ENCODE data around the gene CD164.
A peak's percentile ranks its signal among the peaks of the same experiment; 100 is the strongest.
"Not testable (repeated sequence)": the region's sequence is repeated elsewhere in the genome, so short reads cannot be mapped to it uniquely, and the experiment has no call there.

Gene CD164

GRCh38 chr6:109373762-109374161, 8.5 kb downstream of the CD164 start:
- no peak for DNase-seq

GRCh38 chr6:109373331-109373730, 8.9 kb downstream of the CD164 start:
- no peak for DNase-seq

GRCh38 chr6:109372130-109372529, 10.1 kb downstream of the CD164 start:
- DNase-seq = no peak

GRCh38 chr6:109370792-109371191, 11.5 kb downstream of the CD164 start:
- DNase-seq = no peak

GRCh38 chr6:109370336-109370735, 11.9 kb downstream of the CD164 start:
- no peak for DNase-seq

DNA sequence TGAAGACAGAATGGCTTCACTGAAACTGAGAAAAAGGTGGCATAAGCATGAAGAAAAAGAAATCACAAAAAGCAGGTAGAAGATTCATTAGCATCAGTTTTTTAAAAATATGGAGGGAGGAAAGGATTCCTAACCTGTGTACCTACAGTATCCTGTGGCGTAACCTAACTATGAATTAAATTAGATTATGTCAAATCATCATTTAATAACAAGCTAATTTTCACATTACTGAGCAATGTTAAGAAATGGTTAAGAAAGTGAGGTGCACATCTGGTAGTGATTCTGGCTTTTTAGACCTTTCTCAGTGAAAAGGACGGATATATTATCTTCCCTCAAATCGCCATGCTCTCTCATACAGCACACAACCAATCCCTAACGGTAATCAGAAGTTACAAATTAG, 12.5 kb downstream of the CD164 start:
- no peak for DNase-seq

GRCh38 chr6:109364382-109365078, 17.7 kb downstream of the CD164 start:
- not testable (repeated sequence) for DNase-seq

GRCh38 chr6:109363753-109364152, 18.5 kb downstream of the CD164 start:
- DNase-seq = no peak

GRCh38 chr6:109362102-109362884, 20.0 kb downstream of the CD164 start:
- DNase-seq = no peak

- no peak for DNase-seq
Observed at GRCh38 chr6:109360791-109361190, 21.5 kb downstream of the CD164 start.

DNA sequence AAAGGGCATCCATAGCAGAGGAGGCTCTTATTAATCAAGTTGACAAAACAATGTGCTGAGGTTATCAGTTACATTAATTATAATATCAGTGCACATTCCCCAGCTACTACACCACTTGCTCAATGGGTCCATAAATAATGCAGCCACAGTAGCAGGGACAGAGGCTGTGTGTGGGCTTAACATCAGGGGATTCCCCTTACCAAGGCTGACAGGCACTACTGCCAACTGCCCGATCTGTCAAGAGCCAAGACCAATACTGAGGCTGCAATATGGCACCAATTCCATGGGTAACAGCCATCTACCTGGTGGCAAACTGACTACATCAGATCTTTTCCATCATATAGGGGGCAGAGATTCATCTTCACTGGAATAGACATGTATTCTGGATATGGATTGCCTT, 22.0 kb downstream of the CD164 start:
- no peak for DNase-seq

DNA sequence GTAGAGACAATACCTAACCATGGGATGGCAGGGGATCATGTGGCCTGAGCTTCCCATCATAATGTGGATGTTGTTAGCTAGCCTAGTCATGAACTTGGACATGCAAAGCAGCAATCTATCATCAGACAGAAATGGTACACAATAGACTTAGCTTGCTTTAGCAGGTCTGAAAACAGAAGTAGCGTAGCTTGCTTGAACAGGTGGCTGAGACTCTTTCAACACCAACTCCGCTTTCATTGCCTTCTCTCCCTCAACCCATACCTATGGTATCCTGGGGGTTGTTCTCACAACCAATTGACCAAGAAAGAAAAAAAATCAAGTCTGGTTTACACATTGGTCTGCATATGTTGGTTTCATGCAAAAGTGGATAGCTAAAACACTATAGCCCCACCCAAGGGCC, 23.0 kb downstream of the CD164 start:
- DNase-seq = no peak

- DNase-seq = no peak
Observed at GRCh38 chr6:109358204-109358603, 24.1 kb downstream of the CD164 start.

DNA sequence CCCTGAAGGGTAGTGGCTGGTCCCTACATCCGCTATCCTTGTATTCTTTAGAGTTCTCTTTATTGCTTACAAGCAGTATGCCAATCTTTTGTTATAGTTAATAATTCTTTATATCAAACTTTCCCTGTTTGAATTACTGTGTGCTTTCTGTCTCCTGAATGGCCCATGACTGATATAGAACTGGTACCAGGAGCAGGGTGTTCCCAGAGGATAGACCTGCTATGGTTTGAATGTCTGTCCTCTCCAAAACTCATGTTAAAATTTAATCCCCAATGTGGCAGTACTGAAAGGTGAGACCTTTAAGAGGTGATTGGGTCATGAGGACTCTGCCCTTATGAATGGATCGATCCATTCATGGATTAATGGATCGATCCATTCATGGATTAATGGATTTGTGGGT, 26.0 kb downstream of the CD164 start:
- DNase-seq = no peak

DNA sequence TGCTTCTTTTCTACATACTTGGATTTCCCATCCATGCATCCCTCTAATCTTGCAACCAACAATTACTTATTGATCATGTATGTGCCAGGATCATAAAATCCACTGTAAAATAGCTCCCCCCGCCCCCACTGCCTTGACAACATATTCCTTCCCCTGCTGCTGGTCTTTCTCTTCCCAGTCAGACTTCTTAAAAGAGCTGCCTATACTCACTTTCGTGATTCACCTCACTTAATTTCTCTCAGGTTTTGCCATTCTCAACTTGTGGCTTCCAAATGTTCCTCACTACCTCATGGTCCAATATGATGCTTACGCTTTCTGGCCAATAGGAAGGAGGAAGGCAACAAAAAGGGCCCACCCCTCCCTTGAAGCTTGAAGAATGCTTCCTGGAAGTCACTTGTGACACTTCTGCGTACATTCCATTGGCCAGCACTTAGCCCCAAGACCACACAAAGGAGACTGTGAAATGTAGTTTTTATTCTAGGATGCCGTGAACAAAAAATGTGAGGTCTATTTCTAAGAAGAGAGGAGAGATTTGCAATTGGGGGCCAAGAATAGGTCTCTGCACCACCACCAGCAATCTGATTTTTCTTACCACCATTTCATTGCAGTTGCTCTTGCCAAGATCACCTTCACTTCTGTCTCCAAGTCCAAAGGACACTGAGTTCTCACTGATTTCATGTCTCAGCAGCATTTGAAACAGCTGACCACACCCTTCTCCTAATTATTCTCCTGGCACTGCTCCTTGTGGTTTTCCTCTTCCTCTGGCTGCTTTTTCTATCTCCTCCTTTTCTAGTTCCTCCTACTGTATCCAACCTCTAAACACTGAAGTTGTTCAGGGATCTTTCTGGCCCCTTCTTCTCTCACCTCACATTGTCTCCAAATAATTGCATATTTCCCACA, 30.8 kb downstream of the CD164 start:
- DNase-seq = peak; percentile 8

DNA sequence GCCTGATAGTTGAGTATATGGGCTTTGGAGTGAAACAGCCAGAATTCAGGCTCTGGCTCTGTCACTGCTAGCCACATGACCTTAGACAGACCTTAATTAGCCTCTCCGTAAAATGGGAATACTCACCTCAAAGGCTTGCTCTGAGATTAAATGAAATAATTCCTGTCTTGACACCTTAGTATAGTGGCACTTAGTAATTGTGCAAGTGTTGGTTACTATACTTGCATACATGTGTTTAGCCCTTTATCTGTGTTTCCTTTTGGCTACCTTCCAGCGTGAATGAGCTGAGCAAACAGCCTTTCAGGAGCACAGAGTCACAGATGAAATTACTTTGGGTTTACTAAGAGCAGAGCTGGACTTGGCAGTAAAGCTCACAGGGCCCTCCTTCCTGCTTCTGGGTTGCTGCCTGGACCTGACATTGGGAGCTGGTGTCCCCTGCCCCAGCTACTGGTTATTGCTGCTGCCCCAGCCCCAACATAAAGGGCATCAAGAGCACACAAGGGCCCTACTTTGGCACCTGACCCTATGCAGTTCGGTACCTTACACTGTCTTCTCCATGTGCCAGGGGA, 32.8 kb downstream of the CD164 start:
- no peak for DNase-seq

DNA sequence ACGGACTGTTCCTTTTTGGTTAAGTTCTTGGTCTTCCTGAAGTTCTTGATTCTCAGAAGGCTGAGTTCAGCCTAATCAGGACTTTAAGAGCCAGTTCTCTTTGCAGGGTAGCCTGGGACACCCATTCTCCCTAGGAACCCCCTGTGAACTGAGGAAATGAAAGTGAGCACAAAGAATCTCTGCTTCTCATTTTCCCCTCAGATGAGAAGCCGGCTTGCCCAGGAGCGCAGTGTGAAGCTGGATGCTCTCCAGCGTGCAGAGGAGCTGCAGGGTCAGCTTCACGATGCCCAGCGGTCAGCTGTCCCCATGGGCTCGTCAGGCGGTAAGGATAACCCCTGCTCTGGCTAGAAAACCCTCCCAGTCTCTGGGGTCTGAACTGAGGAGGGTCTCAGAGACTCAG, 34.0 kb downstream of the CD164 start:
- DNase-seq = no peak

- no peak for DNase-seq
Observed at GRCh38 chr6:109347779-109348178, 34.5 kb downstream of the CD164 start.

GRCh38 chr6:109345986-109346385, 36.3 kb downstream of the CD164 start:
- no peak for DNase-seq

DNA sequence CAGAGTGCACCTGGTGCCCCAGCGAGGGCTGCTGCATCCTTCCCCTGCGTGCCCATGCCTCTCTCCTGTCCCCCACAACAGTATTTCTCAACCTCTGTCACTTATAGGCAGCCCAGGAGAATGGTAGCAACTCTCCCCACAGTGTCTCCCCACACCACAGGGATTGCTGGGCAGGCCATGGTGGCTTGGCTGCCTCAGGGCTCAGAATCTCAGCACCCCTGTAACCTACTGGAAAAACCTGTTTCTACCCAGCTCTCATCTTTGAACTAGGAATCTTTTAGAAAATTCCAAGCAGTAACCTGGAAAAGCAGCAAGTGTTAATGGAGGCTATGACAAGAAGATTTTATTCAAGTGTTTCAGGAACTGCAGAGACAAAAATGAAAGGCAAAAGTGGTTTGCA, 38.0 kb downstream of the CD164 start:
- peak; percentile 13 for DNase-seq

DNA sequence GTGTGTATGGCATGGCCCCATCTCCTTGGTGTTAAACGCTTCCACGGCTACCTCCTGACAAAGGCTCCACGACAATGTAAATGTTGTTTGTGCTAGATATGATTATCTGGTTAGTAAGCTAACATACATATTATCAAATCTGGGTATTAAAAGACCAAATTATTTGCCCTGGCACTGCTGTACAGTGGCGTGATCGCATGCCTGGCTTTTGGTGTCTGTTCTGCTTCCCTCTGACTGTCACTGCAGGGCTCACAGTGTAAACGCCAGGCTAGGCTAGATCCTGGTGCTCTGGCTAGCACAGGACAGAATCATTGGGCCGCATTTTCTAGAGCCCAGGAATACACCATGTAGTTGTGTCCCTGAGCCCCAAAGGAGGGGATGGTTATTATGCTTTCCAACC, 38.7 kb downstream of the CD164 start:
- DNase-seq = peak; percentile 25

DNA sequence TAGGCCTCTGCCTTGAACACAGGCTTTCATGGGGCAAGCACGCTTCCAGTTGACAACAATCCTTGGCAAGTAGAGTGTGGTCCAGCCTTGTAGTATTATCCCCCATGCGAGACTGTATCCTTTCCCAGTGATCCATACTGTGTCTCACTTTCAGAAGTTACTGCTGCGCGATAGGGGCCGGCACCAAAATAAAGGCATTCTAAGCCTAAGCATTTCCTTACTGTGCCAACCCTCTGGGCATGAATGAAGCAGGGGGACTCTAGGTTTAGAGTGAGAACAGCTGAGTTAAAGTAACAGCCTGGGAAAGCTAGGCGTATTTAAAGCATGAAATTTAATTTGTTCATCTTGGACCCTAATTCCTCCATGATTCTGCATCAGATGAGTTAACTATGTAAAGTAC, 39.4 kb downstream of the CD164 start:
- DNase-seq = peak; percentile 28

GRCh38 chr6:109342506-109342905, 39.8 kb downstream of the CD164 start:
- DNase-seq = peak; percentile 15

Data from activated CD8-positive, alpha-beta memory T cell treated with anti-CD3 and anti-CD28 coated beads, Interleukin-2, amount 50 U/mL, for 48 hours (primary cell).